CD4-positive, alpha-beta T cell treated with Interleukin-4 for 1 hour (primary cell): Measurements from ENCODE around the gene DNAJC3.
A peak's percentile ranks its signal among the peaks of the same experiment; 100 is the strongest.
"Not testable (repeated sequence)": the region's sequence is repeated elsewhere in the genome, so short reads cannot be mapped to it uniquely, and the experiment has no call there.

Source experiments
- DNase-seq, 2 donors: peaks; one replicate each; pipeline ENCODE4 v3.0.0-alpha.2; 2020 to 2022

The DNAJC3 gene

DNA sequence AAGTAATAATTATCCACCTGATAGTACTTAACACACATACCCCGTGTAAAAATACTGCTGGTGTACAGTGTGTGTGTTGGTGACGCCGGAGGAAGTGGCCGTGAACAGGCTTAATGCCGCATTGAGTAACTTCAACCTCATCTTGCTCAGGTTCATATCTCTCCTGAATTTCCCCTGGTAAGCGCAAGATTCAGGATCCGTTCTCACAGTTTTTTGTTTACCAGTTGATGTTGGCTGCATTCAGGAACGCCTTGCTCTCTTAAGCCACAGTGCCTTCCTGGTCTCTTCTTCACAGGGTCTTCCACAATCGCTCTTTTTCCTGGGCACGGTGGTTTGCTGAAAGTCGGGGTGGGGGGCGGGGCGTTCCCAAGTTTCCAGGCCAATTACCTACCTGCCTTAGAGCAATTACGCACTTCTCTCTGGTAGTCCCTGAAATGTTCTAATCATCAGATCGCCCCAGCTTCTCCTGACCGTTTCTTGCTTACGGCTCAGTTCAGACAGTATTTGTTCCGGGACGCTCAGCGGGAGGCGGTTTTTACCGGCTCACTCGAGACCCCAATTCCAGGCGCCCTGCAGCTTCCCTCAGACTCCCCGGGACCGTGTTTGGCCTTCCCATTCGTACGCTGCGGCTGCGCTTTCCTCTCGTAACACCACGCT is 706 bp upstream of the DNAJC3 start:
- DNase-seq = peak; percentile 27 to 45

DNA sequence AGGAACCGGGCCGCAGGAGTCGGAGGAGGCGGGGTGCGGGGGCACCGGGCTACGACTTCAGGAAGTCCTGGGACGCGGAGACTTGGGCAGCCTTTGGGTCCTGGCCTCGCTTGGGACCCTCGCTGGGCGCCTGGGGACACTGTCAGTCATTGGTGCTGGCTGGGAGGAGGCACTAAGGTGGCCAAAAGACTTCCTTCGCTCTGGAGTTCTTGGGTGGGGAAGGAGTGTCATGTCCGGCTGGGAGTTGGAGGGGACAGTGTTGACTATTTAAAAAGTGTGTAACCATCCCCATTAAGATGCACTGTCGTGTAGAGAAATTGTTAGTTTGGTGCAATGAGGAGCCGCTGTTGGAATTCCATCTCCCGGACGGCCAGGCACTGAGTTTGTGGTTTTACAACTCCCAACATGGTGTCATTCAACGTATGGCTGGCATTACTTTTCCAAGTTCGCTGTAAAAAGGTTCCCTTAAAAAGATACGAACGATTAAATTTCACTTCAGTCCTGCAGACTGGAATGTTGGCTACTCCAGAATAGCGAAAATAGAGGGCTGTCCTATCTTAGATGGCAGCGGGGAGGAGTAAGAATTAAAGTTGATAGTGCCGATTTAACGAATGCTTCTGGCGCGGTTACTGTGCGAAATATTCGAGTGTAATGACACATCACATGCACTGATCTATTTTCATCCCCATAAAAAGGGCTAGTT is 776 bp downstream of the DNAJC3 start:
- peak in 1 of 2 donors; percentile 21 for DNase-seq

DNA sequence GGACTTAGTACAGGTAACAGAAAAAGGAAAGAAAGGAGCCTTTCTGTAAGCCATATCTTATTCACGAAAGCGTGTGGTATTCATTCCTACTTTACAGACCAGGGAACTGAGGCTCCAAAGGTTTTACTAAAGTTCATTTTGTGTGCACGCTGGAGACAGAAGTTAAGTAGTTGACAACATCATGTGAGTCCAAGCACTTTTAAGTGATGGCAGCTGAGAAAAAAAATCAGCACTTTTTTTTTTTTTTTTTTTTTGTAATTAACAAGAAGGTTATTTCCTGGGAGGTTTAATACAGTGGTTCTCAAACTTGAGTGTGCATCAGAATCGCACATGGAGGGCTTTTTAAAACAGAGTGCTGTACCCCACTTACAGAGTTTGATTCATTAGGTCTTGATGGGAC is 2.0 kb downstream of the DNAJC3 start:
- DNase-seq = no peak

DNA sequence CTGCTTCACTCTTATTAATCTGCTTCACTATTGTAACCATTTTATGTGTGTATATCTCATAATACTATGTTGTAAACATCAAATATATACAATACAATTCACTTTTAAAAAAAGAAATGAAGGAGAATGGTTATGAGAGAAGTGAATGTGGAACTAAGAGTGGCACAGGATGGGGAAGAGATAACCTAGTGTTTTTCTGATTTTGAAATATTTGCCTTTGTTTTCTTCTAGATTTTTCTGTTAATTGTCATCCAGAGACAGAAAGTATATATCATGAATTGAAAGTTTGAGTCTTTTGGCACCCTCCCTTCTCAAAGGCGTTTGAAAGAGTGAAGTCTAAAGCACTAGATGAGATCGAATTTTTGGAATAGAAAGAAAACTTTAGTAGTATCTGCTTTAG is 2.8 kb downstream of the DNAJC3 start:
- no peak for DNase-seq

GRCh38 chr13:95684418-95684817 is 7.5 kb downstream of the DNAJC3 start:
- no peak for DNase-seq

DNA sequence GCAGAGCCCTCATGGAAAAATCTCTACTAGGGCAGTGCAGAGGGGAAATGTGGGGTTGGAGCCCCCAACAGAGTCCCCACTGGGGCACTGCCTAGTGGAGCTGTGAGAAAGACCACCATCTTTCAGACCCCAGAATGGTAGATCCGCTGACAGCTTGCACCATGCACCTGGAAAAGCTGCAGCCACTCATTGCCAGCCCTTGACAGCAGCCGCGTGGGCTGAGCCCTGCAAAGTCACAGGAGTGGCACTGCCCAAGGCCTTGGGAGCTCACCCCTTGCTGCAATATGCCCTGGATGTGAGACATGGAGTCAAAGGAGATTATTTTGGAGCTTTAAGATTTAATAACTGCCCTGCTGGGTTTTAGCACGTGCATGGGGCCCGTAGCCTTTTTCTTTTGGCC is 8.0 kb downstream of the DNAJC3 start:
- not testable (repeated sequence) for DNase-seq

- DNase-seq = no peak
Observed at GRCh38 chr13:95689582-95689926, 12.6 kb downstream of the DNAJC3 start.

DNA sequence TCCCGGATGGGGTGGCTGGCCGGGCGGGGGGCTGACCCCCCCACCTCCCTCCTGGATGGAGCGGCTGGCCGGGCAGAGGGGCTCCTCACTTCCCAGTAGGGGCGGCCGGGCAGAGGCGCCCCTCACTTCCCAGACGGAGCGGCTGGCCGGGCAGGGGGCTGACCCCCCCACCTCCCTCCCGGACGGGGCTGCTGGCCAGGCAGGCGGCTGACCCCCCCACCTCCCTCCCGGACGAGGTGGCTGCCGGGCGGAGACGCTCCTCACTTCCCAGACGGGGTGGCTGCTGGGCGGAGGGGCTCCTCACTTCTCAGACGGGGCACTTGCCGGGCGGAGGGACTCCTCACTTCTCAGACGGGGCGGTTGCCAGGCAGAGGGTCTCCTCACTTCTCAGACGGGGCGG is 14.0 kb downstream of the DNAJC3 start:
- DNase-seq = not testable (repeated sequence)

GRCh38 chr13:95697052-95697680 is 20.2 kb downstream of the DNAJC3 start:
- DNase-seq = no peak

- no peak for DNase-seq
Observed at GRCh38 chr13:95698047-95698749, 21.3 kb downstream of the DNAJC3 start.

DNA sequence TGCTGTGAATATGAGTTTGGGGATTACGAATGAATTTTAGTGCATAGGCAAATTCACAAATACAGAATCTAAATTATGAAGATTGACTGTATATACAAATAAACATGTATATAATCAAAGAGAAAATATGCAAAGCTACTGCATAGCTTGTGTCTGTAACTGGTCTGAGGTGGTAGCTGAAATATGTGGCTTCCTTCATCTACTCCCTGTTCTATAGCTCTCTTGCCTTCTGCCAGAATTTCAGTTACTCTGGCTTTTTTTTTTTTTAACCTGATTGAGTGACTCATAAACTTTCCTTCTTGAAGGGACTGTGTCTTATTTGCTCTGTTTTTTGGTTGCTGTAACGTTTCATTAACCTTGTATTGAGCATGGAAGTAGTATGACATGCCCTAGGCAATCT is 26.6 kb downstream of the DNAJC3 start:
- no peak for DNase-seq

DNA sequence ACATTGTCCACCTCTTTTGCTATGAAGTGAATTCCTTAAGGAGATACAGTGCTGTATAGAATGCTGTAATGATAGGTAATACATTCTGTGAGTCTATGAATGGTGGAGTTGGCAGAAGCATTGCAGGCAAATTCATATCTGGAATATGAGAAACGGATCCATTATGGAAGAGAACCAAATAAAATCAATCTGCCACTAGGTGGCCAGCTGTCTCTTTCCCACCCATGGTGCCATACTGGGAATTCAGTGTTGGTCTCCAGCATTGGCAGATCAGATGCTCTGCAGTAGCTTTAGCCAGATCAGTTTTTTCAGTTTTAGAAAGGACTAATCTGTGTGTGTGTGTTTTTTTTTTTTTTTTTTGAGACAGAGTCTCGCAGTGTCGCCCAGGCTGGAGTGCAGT is 27.6 kb downstream of the DNAJC3 start:
- DNase-seq = no peak

- no peak for DNase-seq
Observed at GRCh38 chr13:95706356-95706755, 29.4 kb downstream of the DNAJC3 start.

DNA sequence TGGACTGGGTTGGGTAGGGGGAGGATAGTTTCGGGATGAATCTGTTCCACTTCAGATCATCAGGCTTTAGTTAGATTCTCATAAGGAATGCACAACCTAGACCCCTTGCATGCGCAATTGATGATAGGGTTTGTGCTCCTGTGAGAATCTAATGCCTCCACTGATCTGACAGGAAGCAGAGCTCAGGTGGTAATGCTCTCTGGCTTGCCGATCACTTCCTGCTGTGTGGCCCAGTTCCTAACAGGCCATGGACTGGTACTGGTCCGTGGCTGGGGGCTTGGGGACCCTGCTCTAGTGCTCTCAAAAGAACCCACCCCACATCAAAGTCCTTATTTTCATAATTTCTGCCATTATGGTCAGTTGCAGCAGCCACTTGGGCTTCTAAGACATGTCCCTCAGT is 30.1 kb downstream of the DNAJC3 start:
- no peak for DNase-seq

- DNase-seq = peak in 1 of 2 donors; percentile 17
Observed at GRCh38 chr13:95707442-95708390, 30.8 kb downstream of the DNAJC3 start.

DNA sequence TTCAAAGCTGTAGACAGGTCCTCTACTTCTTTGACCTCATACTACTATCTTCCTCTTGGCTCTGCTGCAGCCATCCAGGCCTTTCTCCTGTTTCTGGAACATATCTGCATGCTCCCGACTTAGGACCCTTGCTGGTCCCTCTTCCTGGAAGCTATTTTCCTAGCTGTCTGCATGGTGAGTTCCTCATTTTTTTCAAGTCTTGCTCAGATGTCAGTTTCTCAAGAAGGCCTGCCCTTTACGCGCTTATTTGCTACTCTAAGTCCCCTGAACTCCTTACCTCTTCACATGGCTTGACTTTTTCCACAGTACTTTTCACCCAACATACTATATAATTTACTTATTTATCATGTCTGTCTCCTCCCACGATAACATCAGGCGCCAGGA is 31.4 kb downstream of the DNAJC3 start:
- DNase-seq = no peak

GRCh38 chr13:95708811-95709500 is 32.0 kb downstream of the DNAJC3 start:
- no peak for DNase-seq

DNA sequence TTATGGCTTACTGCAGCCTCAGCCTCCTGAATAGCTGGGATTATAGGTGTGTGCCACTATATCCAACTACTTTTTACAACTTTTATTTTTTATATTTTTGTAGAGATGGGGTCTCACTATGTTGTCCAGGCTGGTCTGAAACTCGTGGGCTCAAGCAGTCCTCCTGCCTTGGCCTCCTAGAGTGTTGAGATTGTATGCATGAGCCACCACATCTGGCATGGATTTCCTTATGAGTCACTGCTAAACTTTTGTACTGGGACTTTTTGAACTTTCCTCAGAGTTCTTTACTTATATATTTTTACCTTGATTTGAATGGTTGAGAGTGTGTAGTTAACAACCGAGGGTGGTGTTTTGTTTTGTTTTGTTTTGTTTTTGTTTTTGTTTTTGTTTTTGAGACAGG is 33.4 kb downstream of the DNAJC3 start:
- DNase-seq = no peak

DNA sequence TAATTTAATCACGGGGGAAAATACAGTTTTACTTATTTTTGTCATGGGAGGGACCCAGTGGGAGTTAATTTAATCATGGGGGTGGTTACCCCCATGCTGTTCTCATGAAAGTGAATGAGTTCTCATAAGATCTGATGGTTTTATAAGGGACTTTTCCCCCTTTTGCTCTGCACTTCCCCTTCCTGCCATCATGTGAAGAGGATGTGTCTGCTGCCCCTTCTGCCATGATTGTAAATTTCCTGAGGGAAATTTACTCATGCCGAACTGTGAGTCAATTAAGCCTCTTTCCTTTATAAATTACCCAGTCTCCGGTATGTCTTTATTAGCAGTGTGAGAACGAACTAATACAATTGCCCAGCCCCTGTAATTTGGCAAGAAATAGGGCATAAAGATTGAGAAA is 35.9 kb downstream of the DNAJC3 start:
- not testable (repeated sequence) for DNase-seq

GRCh38 chr13:95713651-95714050 is 36.7 kb downstream of the DNAJC3 start:
- no peak for DNase-seq

DNA sequence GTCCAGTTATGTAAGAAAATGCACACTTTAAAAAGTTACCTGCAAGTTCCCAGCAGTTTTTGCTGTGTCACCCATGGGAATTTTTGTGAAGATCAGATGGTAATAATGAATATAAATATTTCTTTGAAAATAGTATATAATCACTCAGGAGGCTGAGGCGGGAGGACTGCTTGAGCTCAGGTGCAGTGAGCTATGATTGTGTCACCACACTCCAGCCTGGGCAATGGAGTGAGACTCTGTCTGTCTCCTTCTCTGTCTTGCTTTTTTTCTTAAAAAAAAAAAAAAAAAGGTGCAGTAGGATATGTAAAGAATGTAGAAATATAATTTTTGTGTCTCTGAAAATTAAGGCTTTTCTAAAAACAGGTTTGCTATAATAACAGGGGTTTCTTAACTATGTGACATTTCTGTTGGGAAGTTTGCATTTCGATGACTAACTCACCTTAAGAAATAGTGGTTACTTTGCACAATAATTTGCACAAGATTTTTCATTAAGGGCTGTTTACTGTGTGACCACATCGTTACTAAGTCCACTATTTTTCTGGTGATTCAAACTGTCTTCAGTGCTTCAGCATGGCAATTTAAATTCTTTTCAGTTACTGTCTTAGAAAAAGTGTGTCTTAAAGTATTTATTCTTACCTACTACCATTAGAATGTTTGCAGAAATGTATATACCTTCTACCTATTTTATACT is 37.3 kb downstream of the DNAJC3 start:
- DNase-seq = no peak
